ENCODE measurements around the gene GDPD4.

Gene GDPD4

DNA sequence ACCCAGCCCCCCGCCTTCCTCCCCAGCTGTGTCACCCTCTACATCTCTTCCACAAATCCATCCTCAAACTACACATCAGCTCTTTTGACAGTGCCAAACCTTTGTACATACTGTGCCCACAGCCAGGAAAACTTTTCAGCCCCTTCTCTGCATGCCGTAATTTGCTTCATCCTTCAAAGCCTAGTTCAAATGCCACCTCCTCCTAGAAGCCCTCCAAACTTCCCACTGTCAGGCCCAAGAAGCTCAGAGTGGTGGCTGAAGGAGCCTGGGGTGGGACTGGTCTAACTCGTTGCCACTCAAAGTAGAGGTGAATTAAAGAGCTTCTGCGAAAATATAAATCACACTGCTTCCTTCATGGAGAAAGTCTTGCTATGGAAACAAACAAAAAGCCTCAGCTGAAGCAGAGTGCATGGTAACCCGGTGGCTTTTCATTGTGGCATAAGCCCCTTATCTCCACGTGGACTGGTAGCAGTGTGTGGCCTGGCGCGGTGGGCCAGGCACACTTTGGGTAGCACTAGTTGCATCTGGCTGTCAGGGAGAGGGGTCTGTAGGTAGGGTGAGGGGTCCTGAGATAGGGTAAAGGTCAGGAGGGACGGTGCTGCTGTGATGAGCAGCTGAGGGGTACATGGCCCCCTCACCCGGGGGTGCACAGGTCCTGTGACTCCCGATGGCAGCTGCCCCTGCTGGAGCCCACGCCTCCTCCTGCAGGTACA, 96.6 kb downstream of the GDPD4 start:
- DNase-seq (ENCODE audit: low spot score), result no peak

DNA sequence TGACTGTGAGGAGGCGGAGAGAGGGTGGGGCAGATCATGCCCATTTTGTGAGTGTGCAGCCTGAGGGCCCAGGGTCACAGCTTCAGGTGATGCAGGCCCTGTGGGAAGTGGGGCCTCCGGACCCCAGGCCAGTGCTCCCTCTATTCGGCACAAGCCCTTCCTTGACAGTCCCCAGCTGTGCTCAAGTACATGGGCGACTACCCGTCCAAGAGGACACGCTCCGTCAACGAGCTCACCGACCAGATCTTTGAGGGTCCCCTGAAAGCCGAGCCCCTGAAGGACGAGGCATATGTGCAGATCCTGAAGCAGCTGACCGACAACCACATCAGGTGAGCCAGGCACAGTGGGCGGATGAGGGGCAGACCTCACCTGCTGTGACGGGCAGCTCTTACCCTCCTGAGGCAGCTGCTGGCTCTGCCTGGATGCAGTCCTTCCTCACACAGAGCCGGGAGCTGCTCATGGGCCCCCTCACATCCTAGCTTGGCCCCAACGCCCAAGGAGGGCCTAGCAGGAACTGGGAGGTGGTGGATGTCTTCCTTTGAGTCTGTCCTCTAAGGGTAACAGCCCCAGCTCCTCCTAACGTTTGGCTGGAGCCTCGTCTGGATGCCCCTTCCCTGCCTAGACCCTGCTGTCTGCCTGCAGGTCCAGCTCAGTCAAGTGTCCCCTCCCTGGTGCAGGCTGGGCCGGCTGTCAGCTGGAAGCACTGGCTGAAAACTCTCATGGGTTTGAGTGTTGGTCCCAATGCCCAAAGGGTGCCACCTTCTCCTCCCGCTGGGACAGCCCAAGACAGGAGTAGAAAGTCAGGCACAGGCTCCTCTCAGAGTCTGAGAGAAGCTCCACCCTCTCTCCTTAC, 97.4 kb downstream of the GDPD4 start:
- no peak for DNase-seq (ENCODE audit: low spot score)

DNA sequence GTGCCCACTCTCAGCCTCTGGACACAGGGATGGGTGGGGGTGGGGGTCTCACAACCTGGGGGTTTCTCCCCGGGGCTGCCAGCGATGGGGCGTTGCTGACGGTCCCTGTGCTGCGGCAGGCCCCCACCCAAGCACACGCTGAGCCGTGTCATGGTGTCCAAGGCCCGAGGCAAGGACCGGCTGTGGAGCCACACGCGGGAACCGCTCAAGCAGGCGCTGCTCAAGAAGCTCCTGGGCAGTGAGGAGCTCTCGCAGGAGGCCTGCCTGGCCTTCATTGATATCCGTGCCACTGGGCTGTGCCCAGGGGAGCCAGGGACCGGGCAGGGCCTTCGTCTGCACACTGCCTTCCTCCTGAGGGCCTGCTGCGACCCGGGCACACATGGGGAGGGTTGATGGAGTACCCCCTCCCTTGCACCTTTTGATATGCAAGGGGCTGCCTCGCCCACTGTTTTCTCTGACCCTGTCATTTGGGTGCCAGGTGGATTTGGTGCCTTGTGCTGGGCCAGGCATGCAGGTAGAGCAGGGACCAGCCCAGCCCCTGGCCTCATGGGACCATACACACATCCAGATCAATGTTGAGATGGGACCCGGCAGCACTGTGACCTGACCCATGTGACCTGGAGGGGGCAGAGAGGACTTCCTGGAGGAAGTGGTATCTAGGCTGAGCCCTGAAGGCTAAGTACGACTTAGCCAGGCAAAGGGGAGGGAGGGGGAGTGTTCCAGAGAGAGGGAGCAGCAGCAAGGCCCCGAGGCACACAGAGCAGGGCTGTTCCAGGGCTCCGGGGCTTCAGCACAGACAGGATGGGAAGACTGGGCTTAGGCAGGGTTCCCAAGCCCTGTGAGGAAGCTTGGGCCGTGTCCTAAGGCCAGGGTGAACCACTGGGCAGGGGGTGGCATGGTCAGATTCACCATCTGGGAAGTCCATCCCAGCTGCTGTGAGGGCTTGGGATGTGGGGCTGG, 98.3 kb downstream of the GDPD4 start:
- DNase-seq (ENCODE audit: low spot score), result no peak

DNA sequence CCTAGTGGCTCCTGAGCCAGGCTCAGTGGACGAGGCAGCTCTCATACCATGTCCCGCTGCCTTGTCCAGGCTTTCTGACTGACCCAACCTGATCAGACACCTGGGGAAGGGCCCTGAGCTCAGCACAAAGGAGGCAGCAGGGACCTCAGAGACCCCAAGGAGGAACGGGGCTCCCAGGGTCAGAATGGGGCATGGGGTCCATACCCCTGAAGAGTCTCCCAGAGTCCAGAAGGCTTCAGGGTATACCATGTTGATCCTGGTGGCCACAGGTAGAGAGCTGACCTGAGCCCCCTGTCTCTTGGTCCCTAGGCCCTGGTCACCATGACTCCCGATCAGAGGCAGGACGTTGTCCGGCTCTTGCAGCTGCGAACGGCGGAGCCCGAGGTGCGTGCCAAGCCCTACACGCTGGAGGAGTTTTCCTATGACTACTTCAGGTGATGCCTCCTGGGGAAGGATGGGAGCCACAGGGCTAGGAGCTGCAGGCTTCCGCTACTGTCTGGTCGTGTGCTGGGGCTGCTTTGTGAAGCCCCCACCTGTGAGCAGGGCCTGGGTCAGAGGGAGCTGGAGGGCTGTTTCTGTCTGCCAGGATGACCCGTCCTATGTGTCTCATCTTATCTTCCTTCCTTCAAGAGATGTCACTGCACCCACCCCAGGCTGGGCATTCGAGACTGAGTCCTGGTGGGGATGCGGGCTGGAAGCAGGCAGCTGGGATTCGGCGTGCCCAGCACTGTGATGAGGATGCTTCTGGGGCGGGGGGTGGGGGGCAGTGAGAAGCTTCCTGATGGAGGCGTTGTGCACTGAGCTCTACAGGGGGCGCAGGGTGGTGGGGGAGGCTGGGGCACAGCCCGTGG, 99.3 kb downstream of the GDPD4 start:
- DNase-seq (ENCODE audit: low spot score), result no peak

DNA sequence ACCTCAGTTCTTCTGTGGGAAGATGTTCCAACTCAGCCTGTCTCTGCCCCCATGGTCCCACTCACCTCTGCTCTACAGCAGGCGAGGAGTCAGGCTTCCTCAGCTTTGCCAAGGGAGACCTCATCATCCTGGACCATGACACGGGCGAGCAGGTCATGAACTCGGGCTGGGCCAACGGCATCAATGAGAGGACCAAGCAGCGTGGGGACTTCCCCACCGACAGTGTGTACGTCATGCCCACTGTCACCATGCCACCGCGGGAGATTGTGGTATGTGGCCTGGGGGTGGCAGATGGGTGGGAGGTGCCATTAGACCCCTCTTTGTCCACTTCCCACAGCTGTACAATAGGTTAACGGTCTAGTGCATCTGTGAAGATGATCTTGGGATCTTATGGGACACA, 100.1 kb downstream of the GDPD4 start:
- DNase-seq (ENCODE audit: low spot score), result no peak

DNA sequence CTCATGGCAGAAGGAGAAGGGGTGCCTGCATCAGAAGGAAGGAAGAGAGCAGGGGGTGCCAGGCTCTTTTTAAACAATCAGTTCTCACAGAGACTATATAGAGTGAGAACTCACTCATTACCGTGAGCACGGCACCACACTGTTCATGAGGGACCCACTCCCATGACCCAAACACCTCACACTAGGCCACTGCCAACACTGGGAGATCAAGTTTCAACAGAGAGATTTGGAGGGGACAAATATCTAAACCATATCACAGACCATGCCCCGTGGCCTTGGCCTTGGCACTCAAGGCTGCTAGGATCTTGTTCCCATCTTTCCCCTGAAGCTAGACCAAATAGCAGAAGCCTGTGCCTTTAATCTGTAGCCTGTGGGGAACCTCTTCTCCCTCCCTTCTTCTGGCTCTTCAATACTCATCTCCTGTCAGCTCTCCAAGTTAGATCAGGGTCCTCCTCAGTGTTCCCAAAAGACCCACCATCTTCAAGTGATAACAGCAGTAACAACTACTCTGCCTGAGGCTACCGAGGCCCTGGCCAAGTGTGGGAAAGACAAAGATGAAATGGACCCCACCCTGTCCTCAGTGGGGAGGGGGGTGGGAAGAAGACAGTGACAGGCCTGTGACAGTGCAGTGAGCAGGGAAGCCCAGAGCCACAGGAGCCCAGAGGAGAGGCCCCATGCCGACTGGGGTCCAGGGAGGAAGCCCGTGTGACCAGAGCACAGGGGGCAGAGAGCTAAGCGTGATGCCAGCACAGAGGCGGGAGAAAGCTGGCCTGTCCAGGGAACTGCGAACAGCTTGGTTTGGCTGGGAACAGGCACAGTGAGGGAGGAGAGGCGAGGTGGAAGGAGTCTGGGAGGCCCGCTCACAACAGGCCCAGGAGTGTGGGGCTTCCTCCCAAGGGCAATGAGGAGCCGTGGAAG, 100.9 kb downstream of the GDPD4 start:
- no peak for DNase-seq (ENCODE audit: low spot score)

DNA sequence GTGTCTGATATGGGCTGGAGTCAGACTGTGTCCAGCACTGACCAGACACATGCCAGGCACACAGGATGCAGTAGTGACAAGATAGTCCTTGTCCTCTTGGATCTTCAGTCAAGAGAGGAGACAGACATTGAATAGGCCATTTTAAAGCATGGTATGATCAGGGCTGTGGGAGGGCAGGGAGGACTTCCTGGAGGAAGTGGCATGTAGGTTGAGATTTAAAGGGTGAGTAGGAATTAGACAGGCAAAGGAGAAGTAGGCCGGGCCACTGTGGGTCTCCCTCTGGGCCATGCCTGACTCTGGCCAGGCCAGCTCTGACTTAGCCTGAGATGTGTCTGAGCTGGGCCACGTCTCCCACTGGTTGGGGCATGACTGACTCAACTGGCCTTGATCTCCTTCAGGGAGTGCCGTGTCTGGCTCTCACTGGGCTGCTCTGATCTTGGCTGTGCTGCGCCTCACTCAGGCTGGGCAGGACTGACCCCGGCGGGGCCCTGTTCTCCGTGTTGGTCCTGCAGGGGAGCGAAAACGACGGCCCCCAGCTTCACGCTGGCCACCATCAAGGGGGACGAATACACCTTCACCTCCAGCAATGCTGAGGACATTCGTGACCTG, 102.2 kb downstream of the GDPD4 start:
- no peak for DNase-seq (ENCODE audit: low spot score)

DNA sequence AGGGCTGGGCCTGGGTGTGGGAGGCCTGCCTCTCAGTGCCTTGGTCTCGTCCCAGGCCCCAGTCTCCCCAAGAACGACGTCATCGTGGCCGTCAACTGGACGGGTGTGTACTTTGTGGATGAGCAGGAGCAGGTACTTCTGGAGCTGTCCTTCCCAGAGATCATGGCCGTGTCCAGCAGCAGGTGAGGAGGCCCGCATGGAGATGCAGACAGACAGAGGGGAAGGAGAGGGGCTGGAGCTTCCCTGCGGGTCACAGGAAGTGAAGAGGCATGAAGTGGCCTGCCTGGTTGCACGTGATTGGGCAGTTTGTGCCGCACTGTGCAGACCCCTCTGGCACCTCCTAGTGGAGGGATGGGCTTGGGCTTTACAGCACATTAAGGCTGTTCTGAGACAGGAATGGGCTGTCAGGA, 103.0 kb downstream of the GDPD4 start:
- peak; percentile 86 for DNase-seq (ENCODE audit: low spot score)

DNA sequence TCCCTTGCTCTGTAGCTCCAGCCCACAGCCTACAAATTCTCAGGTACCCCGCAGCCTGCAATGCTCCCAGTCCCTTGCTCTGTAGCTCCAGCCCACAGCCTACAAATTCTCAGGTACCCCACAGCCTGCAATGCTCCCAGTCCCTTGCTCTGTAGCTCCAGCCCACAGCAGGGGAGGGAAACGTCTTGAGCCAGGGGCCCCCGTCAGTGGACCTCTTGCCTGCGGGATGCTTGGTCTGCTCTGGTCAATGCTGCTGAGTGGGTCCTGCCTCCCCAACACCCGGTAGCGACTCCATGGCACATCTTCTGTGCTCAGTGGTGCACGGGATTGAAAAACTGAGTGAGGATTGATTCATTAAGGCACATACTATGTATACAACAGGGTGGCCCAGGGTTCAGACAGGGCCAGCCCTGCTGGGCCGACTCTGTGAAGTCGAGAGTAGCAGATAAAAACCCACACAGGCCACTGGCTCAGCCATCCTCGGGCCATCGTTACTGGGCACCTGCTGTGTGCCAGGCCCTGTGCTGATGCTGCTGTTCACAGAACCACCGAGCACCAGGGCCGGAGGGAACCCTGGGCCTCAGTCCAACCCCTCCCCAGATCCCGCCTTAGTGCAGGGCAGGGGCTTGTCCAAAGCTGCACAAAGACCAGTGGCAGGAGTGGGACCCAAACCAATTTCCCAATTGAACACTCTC, 103.7 kb downstream of the GDPD4 start:
- DNase-seq (ENCODE audit: low spot score), result no peak

DNA sequence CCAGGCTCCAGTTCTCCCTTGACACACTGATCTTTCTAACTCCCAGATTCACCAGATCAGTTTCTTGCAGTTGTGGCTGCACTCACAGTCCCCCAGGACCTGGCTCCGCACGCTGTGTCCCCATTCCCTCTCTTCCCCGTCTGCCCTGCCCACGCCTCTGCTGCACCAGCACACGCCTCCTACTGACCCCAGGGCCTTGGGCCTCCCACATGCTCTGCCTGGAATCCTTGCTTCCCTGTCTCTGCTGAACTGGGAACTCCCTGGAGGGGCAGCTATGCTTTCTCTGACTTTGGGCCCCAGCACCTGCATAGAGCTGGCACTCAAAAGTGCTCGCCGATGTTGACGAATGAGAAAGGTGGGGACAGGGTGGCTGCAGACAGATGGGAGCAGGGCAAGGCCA, 104.5 kb downstream of the GDPD4 start:
- DNase-seq (ENCODE audit: low spot score), result no peak

DNA sequence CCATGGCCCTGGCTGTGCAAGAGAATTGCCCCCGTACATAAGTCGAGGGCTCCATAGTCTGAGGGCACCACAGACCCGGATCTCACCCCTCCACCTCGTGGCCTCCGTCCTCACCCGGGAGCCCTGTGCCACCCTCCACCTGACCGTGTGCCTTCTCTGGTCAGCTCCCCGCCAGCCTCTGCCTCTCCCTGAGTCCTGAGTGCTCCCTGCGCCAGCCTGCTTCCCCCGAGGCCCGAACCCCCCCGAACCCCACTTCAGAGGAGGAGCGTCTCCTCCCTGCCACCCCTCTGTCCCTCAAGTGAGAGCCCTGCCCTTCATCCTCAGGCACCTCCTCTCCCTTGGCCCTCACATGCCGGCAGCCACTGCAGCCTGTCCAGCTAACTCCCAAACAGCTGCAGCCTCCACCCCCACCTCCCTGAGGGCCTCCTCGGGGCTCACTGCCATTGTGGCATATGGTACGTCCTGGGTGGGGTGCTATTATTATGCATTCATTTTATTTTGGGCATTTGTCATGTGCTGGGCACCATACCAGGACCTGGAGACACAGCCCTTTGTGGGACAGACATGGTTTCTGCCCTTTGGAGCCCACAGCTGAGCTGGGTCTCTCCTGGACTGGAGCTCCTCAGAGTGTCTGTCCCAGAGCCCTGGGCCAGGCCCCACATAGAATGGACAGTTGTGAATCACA, 106.3 kb downstream of the GDPD4 start:
- no peak for DNase-seq (ENCODE audit: low spot score)

DNA sequence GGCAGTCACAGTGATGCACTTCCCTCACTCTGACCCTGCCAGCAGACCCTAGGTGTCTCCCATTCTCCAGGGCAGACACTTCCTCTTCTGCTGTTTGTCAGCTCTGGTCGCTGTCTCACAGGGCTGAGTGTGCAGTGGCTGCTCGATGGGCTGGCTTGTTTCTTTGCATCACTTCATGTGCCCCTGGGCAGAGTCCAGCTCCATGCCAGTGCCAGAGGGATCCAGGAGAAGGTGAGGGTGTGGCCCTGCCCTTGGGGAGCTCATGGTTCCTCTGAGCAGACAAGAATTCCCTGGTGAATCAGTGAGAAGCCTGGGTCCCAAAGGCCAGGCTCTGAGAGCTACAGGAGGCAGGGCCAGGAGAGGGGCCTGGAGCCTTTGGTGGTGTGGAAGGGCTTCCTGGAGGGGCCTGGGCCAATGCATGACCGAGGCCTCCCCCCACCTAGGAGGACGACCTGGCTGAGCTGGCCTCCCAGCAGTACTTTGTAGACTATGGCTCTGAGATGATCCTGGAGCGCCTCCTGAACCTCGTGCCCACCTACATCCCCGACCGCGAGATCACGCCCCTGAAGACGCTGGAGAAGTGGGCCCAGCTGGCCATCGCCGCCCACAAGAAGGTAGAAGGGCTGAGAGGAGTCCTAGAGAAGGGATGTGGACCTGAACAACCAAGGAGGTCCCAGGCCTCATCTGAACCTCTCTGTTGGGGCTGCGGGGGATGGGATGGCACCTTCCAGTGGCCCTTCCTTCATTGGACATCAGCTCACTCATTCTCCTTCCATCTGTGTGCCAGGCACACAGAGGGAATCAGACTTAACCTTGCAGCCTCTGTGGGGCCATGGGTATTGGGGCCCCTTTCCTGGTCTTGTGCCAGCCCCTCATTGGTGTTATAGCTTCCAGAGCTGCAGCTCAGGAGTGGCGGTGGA, 107.3 kb downstream of the GDPD4 start:
- no peak for DNase-seq (ENCODE audit: low spot score)

DNA sequence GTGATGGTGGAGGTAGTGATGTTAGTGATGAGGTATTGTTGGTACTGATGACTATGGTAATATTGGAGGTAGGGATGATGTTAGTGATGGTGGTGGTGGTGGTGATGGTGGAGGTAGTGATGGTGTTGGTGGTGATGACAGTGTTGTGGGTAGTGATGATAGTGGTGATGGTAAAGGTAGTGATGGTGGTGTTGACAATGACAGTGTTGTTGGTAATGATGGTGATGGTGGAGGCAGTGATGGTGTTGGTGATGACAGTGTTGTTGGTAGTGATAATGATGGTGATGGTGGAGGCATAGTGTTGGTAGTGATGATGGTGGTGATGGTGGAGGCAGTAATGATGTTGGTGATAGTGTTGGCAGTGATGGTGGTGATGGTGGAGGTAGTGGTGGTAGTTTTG, 108.3 kb downstream of the GDPD4 start:
- no peak for DNase-seq (ENCODE audit: low spot score)

DNA sequence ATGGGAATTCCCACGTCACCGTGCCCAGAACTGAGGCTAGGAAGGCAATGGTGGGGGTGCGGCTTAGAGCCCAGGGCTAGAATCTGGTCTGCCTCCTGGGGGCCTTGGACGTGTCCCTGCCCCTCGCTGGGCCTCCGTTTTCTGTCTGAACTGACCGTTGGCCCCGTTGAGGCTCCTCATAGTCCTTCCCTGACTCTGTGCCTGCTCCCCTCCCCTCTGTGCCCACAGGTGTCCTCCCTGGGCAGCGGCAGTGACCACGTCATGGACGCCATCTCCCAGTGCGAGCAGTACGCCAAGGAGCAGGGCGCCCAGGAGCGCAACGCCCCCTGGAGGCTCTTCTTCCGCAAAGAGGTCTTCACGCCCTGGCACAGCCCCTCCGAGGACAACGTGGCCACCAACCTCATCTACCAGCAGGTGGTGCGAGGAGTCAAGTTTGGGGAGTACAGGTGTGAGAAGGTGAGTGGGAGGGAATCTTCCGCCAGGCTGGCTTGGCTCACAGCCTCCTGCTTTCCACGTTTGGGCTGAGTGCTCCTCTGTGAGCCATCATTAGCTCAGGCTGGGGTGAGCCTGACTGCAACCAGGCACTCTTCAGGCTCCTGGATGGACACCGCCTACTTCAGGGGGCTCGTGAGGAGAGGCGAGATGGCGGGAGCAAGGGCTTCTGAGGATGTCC, 109.5 kb downstream of the GDPD4 start:
- peak; percentile 93 for DNase-seq (ENCODE audit: low spot score)

DNA sequence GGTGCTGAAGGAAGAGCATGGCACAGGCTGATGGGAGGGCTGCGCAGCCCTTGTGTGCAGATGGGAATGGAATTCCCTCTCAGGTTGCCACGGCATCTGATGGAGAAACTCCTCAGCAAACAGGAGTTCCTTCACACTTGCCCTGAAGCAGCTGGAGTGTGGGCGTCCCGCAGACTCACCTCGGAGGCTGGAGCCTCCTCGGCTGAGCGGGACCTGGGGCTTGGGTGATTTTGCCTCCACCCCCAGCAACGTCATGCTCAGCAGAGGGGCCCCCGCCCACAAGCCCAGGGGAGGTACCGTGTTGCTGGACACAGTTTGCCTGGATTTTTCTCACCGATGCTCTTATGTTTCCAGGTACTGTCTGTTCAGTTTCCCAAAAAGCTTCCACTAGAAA, 110.1 kb downstream of the GDPD4 start:
- no peak for DNase-seq (ENCODE audit: low spot score)

DNA sequence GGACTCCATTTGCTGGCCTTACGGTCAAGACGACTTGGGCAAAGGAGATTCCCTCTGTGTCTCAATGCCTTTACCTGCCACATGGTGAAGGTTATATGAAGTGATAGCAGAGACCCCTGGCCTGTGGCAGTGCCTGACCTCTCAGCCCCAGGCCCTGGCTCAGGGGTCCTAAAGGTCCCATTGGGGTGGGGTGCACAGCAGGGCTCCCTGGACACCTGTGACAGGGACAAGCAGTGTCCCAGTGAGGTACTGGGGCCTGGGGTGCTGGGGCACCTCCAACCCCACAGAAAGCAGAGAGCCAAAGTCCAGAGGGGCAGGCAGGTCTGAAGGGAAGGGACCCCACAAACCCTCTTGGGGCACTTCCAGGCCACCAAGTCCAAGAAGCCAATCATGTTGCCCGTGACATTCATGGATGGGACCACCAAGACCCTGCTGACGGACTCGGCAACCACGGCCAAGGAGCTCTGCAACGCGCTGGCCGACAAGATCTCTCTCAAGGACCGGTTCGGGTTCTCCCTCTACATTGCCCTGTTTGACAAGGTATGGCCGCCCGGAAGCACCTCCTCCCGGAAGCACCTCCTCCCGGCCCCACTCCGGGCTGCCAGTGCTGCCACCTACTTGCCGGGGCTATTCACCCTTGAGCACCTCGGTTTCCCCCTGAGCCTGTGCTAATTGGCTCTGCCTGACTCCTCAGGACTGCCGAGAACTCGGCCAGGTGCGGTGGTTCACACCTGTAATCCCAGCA, 111.0 kb downstream of the GDPD4 start:
- DNase-seq (ENCODE audit: low spot score), result no peak
